GM12801 (cell line): ENCODE results near the gene STKLD1.

Experiments
- TF ChIP-seq, protein P1 (sequence below): IDR thresholded peaks from one replicate; pipeline ENCODE4 v1.5.1; 2011; ENCODE audit warnings: control low read depth; ENCODE audit not compliant: insufficient read length; ENCODE audit errors: extremely low read depth

The STKLD1 gene

DNA sequence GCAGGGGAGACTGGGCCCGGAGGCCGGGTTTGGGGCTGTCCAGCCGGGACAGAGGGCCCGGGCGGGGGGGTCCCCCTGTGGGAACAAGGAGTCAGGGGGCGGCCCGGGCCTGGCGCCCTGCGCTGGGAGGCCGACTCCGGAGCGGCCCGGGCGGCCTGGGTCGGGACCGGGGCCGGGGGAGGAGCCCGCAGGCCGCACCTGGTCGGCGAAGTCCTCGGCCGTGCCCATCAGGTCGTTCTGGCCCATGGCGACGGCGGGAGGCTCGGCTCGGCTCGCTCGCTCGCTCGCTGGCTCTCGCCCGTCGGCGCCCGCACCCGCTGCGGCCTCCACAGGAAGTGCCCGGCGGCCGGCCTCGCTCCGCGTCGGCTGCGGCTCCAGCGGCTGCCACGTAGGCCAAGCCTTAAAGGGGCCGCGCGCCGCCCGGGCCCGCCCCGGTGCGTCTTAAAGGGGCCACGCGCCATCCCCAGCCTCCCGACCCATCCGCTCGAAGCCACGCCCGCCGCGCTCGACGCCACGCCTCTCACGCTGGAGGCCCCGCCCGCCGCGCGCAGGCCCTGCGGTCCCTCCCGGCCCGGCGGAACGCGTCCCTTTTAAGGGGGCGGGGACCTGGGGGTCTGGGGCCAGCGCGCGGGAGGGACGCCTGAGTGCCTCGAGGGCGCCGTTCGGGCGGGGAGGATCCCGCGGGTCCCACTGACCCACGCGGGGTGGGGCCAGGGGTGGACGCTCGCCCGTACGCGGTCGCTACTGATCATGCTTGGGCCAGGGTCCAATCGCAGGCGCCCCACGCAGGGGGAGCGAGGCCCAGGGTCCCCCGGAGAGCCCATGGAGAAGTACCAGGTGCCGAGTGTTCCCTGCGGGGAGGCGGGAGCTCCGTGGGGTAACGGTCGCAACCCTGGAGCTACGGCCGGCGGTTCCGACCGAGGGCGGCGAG lies at the start of gene STKLD1, which contains the start of gene SURF4:
Gene STKLD1 (plus strand): TSS at position 643 of the 931 bp plus-strand sequence. CDS start 108 bp downstream, at position 751.
Gene SURF4 (minus strand): TSS at position 337 of the 931 bp plus-strand sequence. CDS start 91 bp downstream, at position 246.
- TF ChIP-seq, protein P1, sequence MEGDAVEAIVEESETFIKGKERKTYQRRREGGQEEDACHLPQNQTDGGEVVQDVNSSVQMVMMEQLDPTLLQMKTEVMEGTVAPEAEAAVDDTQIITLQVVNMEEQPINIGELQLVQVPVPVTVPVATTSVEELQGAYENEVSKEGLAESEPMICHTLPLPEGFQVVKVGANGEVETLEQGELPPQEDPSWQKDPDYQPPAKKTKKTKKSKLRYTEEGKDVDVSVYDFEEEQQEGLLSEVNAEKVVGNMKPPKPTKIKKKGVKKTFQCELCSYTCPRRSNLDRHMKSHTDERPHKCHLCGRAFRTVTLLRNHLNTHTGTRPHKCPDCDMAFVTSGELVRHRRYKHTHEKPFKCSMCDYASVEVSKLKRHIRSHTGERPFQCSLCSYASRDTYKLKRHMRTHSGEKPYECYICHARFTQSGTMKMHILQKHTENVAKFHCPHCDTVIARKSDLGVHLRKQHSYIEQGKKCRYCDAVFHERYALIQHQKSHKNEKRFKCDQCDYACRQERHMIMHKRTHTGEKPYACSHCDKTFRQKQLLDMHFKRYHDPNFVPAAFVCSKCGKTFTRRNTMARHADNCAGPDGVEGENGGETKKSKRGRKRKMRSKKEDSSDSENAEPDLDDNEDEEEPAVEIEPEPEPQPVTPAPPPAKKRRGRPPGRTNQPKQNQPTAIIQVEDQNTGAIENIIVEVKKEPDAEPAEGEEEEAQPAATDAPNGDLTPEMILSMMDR, result no peak

DNA sequence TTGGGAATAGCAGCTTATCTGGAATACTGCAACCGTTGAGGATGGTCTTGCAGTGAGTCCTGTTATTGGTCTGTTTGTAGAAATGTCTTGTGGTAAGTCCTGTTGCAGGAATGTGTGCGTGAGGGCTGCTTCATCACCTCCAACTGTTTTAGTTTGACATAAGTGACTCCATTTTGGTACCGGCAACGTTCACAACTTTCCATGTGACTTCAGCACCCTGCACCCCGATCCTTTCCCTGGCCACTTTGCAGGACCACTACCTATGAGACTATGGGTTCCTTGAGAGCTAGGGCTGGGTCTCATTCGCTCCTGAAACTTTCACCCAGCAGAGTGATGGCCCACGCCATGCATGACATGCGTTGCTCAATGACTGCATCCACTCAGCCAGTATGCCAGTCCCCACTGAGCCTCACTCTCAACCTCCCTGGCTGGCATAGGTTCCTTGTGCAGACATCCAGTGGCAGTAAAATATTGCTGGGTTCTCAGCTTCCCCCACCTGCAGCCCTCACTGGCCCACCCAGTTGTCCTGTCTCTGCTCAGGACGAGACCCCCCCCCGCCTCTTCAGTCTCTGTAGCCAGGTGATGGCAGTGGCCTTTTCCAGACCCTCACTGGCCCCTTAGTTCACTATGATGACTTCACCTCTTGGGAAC lies 48.2 kb upstream of the STKLD1 start:
- TF ChIP-seq, protein P1, result no peak

DNA sequence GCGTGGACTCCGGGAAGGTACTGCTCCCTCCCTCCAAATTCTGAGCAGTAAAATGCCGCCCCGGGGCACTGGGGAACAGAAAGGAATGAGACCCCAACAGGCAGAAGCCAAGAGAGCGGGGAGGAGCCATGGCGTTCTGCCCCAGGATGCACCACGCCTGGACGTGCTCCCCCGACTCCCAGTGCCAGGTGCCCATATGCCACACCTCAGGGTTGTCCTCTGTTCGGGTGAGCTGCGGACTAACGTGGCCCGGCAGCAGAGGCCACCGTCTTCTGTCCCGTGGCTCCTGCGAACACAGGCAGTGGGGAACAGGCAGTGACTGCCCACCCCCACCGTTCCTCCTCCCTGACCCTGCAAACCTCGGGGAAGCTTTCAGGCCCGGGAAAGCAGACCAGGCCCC lies 44.9 kb upstream of the STKLD1 start:
- TF ChIP-seq, protein P1, result no peak

DNA sequence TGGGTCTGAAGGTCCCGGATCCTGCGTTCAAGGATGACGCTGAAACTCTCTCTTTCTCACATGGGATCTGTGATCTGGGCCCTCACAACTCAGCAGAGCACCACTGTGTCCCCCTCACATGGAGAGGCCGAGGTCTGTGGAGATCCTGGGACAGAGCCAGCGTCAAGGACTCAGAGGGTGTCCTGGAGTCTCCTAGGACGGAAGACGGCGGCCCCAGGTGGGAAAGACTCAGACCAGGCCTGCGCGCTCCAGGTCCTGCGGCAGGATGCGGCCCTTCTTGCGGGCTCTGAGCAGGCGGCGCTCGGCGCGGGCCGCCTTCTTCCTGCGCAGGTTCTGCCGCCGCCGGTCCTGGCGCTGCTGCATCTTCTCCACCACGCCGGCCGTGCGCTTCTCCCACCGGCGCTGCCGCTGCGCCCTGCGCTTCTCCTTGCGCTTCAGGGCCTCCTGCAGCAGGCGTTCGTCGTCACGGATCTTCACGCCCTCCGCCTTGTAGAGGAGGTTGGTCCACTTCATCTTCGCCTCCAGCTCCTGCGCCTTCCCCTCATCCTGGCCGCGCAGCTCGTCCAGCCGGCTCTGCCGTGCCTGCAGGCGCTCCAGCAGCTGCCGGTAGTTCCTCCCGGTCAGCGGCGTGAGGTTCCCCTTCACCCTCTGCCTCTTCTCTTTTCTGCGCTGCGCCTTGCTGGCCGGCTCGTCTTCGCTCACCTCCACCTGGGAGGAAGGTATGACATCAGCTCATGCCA lies 44.4 kb upstream of the STKLD1 start:
- TF ChIP-seq, protein P1, result no peak

DNA sequence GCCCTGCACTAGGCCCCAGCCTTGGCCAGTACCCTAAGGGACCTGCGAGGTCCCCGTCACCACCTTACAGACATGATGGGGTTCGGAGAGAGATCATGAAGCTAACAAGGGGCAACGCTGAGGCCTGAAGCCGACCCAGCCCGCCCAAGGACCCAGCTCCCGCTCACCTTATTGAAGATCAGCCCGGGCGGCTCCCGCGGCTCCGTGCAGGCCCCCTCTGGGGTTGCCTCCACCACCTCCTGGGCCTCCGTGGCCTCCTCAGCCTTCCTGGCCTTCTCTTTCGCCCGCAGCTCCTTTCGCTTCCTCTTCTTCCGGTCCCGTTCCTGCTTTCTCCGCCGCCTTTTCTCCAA lies 43.8 kb upstream of the STKLD1 start:
- TF ChIP-seq, protein P1, result no peak

DNA sequence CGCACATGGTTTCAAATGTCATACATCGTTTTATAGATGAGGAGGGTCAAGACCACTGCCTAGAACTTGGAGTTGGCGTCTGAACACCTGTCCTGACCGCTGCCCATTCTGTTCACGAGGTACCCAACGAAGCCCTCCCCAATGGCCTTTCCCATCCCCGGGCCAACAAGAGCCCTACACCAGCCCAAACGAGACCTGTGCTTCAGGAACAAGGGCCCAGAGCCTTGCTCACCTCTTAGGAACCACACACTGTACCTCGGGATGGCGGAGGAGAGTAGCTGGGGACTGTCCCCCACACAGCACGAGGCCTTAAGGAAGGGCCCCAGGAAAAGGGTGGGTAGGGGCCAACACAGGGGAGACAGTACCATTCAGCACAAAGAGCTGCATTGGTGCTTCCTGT lies 43.2 kb upstream of the STKLD1 start:
- TF ChIP-seq, protein P1, result no peak

DNA sequence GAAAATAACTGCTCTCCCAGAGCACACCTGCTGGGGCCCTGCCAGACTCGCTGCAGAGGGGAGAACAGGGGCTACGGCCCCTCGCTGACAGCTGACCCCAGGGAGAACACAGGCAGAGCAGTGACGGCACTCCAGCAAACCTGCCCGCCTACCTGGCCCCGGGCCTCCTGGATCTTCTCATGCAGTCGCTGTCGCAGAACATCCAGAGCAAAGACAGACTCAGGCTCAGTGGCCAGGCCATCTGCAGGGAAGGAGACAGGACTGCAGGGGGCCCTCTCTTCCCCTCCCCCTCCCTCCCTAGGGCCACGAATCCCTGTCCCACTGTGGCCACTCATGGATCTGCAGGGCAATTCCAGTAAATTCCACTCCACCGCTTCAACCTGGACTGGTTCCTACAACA lies 42.6 kb upstream of the STKLD1 start:
- TF ChIP-seq, protein P1, result no peak
